GM10847 (cell line): Measurements from ENCODE around the gene MINK1.

Experiments
- POLR2A ChIP-seq: IDR thresholded peaks from 2 replicates; pipeline ENCODE4 v1.6.1; 2011; ENCODE audit not compliant: insufficient read length; ENCODE audit errors: extremely low read depth

The MINK1 gene

GRCh38 chr17:4853208-4853671 is 20.1 kb downstream of the MINK1 start:
- no peak for TF ChIP-seq POLR2A

GRCh38 chr17:4854111-4854681 is 21.1 kb downstream of the MINK1 start:
- TF ChIP-seq POLR2A, result no peak

GRCh38 chr17:4856271-4856936 is 23.3 kb downstream of the MINK1 start:
- TF ChIP-seq POLR2A, result no peak

GRCh38 chr17:4856937-4857314 is 23.8 kb downstream of the MINK1 start:
- no peak for TF ChIP-seq POLR2A

GRCh38 chr17:4858068-4858881 is 25.1 kb downstream of the MINK1 start:
- no peak for TF ChIP-seq POLR2A

GRCh38 chr17:4858882-4859260 is 25.7 kb downstream of the MINK1 start:
- no peak for TF ChIP-seq POLR2A

GRCh38 chr17:4859816-4860625 is 26.9 kb downstream of the MINK1 start:
- no peak for TF ChIP-seq POLR2A

- no peak for TF ChIP-seq POLR2A
Measured at GRCh38 chr17:4860651-4861050, 27.5 kb downstream of the MINK1 start.

- TF ChIP-seq POLR2A, result no peak
Measured at GRCh38 chr17:4861052-4861451, 27.9 kb downstream of the MINK1 start.

- TF ChIP-seq POLR2A, result no peak
Measured at GRCh38 chr17:4862720-4863119, 29.6 kb downstream of the MINK1 start.

- TF ChIP-seq POLR2A, result no peak
Measured at GRCh38 chr17:4863321-4863720, 30.2 kb downstream of the MINK1 start.

- TF ChIP-seq POLR2A, result no peak
Measured at GRCh38 chr17:4870855-4871254, 37.7 kb downstream of the MINK1 start.

GRCh38 chr17:4872786-4873185 is 39.6 kb downstream of the MINK1 start:
- no peak for TF ChIP-seq POLR2A

GRCh38 chr17:4877089-4877488 is 43.9 kb downstream of the MINK1 start:
- TF ChIP-seq POLR2A, result no peak

- no peak for TF ChIP-seq POLR2A
Measured at GRCh38 chr17:4879601-4880000, 46.5 kb downstream of the MINK1 start.
